HG03354 (cell line): Measurements from ENCODE around the gene ZNF496.

Source experiments
- ATAC-seq: cut with Tn5 transposase; IDR thresholded peaks from one replicate; pipeline ENCODE4 v1.9.1; 2021; ENCODE audit warnings: mild to moderate bottlenecking; ENCODE audit not compliant: unreplicated experiment, poor library complexity, severe bottlenecking

Gene ZNF496

DNA sequence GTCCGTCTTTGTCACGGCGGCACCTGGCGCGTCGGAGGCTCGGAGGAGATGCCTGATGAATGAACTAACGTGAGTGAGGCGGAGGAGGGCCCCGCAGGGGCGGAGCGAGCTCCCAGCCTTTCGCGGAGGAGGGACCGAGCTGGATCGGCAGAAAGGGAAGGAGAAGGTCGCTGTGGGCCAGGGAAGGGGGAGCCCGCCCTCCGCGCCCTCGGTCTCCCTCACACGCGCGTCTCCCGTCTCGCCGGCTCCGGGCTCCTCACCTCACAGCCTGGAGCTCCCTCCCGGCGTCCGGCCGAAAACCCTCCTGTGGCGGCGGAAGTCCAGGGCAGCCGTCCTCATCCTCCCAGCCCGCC is 519 bp downstream of the ZNF496 start:
- ATAC-seq, result peak; percentile 58

DNA sequence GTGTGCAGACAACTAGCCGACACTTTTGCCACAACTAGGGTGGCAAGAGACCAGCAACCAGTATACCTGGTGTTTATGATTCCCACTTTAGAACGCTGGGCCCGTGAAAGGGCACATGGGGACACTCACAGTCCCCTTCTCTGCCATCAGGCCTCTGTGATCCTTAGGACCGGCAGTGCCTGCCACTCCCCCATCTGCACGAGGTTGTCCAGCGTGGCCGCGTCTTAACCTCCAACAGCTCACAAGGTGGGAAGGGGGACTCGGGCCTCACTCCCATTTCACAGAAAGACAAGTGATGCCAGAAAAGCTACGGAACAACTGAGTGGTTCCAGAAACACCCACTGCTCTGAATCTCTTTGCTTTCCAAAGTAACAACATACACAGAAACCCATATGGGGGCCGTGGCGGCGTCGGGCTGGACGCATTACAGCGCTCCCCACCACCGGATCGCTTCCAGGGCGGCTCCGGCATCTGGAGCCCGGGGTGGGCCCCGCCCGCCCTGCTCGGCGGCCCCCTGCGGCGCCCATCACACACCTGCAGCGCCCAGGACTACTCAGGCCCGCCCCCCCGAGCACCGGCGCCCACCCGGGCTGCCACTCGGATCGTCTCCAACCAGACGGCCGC is 1.0 kb downstream of the ZNF496 start:
- ATAC-seq, result peak; percentile 25

DNA sequence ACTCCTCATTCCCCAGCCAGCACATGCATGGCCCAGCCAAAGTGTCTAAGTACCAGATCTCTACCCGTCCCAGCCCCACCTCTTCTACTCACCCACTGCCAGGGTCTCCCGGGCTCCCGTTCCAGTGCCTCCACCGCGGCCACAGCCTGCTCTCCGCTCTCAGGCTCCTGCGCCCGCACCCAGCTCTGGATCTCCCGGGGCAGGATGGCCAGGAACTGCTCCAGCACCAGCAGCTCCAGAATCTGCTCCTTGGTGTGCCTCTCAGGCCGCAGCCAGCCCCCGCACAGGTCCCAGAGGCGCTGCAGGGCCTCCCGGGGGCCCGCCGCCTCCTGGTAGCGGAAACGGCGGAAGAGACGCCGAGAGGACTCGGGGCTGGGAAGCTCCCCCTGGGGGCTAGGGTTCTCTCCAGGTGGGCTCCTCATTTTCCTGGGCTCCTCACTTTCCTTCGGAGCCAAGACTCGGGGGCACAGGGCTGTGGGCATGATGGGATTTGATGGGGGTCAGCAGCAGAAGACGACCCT is 2.5 kb downstream of the ZNF496 start:
- ATAC-seq, result no peak

- no peak for ATAC-seq
Observed at GRCh38 chr1:247328311-247328710, 3.4 kb downstream of the ZNF496 start.

DNA sequence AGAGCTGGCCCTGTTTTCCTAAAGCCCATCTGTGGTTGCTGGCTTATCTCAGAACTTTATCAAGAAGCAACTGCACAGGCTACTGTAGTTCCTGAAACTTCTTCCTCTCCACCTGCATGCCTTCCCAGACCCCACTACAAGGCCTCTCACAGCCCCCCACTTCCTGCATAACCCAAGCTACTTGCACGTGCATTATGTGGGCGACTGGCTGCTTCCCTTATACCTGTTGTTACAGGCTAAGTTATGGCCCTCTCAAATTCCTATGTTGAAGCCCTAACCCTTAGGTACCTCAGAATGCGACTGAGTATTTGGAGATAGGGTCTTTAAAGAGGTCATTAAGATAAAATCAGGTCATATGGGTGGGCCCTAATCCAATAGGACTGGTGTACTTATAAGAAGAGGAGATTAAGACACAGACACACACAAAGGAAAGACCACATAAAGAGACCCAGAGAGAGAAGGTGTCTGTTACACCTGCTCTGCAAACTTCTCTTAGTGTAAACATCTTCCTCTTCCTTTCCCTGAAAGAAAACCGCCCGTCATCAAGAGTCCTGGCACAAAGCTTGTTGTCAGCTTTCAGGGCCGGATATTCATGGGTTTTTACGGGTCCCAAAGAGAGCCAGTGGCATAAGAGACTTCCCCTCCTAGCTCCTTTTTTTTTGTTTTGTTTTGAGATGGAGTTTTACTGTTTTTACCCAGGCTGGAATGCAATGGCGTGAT is 5.1 kb downstream of the ZNF496 start:
- no peak for ATAC-seq

- no peak for ATAC-seq
Observed at GRCh38 chr1:247324923-247325322, 6.7 kb downstream of the ZNF496 start.

DNA sequence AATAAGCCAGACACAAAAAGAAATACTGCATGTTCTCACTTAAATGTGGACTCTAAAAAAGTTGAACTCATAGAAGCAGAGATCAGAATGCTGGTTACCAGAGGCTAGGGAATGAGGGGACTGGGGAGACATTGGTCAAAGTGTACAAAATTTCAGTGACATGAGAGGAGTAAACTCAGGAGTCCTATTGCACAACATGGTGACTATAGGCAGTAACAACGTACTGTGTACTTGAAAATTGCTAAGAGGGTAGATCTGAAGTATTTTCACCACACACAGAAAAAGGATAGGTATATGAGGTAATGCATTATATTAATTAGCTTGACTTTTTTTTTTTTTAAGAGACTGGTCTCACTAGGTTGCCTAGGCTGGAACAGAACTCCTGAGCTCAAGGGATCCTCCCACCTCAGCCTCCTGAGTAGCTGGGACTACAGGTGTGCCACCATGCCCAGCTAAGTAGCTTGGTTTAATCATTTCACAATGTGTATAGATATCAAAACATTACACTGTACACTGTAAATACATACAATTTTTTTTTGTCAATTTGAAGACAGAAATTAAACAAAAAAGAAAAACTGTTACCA is 7.4 kb downstream of the ZNF496 start:
- no peak for ATAC-seq

- no peak for ATAC-seq
Observed at GRCh38 chr1:247322849-247323586, 8.6 kb downstream of the ZNF496 start.

DNA sequence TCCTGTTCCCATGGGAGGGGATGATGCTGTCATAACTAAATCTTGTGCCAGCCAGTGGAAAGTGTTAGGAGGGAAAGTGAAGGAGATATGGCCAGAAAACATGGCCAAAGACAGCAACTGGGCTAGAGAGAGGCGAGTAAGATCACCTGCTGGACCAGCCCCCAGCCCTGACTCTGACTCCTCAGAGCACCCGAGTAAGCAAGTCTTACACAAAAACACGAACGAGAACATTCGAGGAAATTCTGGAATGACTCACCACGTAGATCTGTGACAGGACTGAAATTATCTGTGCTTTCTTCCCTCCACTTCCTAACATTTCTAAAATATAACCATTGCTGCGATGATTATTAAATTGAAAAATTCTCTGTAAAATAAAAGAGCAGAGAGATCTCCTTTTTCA is 9.2 kb downstream of the ZNF496 start:
- ATAC-seq, result no peak

GRCh38 chr1:247317702-247318101 is 14.0 kb downstream of the ZNF496 start:
- peak; percentile 64 for ATAC-seq

- peak; percentile 38 for ATAC-seq
Observed at GRCh38 chr1:247316590-247317197, 15.0 kb downstream of the ZNF496 start.

- no peak for ATAC-seq
Observed at GRCh38 chr1:247304031-247304430, 27.6 kb downstream of the ZNF496 start.

- no peak for ATAC-seq
Observed at GRCh38 chr1:247303216-247303615, 28.5 kb downstream of the ZNF496 start.

DNA sequence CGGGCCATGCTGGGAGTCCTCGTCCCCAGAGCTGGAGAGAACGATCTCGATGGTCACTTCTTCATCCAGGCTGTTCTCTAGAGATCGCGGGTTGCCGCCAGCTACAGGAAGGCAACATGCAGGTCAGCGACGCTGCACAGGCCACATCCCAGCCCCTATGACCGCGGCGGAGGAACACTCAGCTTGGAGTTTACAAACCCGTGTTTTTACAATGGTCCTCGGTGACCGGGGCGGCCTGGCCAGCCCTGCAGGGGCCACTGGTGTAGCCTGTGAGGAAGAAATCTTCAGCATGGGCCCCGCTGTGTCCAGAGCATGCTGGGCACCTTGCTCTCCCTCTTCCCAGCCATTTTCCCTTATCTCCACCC is 30.5 kb downstream of the ZNF496 start:
- no peak for ATAC-seq

- no peak for ATAC-seq
Observed at GRCh38 chr1:247300491-247301175, 31.0 kb downstream of the ZNF496 start.

GRCh38 chr1:247299723-247300381 is 31.8 kb downstream of the ZNF496 start:
- no peak for ATAC-seq

DNA sequence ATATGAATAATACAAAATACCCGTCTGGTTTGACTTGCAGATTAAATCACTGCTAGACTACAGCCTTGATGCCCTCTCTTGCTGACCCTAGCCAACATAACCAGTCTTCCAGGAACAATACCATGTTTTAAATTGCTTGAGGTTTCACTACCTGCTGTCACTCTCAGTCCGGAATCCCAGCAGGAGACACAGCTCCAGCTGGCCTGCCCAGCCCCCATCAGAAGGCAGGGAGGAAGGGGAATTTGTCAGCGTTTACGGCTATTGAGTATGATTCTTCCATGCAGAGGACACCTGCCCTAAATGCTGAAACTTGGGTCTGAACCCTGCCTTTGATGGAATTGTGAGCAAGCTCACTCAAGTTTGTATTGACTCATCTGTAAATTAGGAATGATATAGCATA is 33.0 kb downstream of the ZNF496 start:
- no peak for ATAC-seq

DNA sequence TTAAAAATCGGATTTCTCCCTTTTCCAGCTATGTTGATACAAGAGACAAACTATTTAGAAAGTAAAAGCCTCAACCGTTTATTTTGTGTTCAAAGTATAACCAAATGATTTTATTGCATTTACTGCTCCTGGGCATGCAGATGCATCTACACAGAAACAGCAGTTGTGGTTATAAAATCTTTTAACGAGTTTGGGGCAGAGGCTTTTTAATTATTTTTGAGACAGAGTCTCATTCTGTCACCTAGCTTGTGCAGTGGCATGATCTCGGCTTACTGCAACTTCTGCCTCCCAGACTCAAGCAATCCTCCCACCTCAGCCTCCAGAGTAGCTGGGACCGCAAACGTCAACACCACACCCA is 33.6 kb downstream of the ZNF496 start:
- no peak for ATAC-seq
